COLO829 (cell line): ENCODE measurements around the gene LSM12.
"Not testable (repeated sequence)": the region's sequence is repeated elsewhere in the genome, so short reads cannot be mapped to it uniquely, and the experiment has no call there.

Experiments
- DNase-seq: peaks from one replicate; pipeline ENCODE4 v3.0.0; 2012; ENCODE audit warnings: low spot score

Gene LSM12

GRCh38 chr17:44007346-44008204 is 58.9 kb downstream of the LSM12 start:
- no peak for DNase-seq

GRCh38 chr17:44006598-44007345 is 59.7 kb downstream of the LSM12 start:
- DNase-seq: peak; percentile 95

GRCh38 chr17:44006272-44006597 is 60.2 kb downstream of the LSM12 start:
- DNase-seq: no peak

GRCh38 chr17:44005527-44006271 is 60.8 kb downstream of the LSM12 start:
- no peak for DNase-seq

- no peak for DNase-seq
Measured at GRCh38 chr17:44004761-44005526, 61.5 kb downstream of the LSM12 start.

- no peak for DNase-seq
Measured at GRCh38 chr17:44004077-44004760, 62.3 kb downstream of the LSM12 start, which contains the start of gene NAGS. Gene NAGS (plus strand): TSS chr17:44004622. CDS start chr17:44004664, 42 bp downstream.

GRCh38 chr17:44002141-44002848 is 64.2 kb downstream of the LSM12 start:
- DNase-seq: no peak

- no peak for DNase-seq
Measured at GRCh38 chr17:44001461-44001920, 65.0 kb downstream of the LSM12 start.

- DNase-seq: no peak
Measured at GRCh38 chr17:44000871-44001460, 65.5 kb downstream of the LSM12 start.

- no peak for DNase-seq
Measured at GRCh38 chr17:44000141-44000860, 66.2 kb downstream of the LSM12 start.

GRCh38 chr17:43999024-43999423 is 67.4 kb downstream of the LSM12 start:
- no peak for DNase-seq

- DNase-seq: no peak
Measured at GRCh38 chr17:43998552-43998951, 67.9 kb downstream of the LSM12 start.

- DNase-seq: not testable (repeated sequence)
Measured at GRCh38 chr17:43997180-43997579, 69.3 kb downstream of the LSM12 start.

- DNase-seq: no peak
Measured at GRCh38 chr17:43995150-43995471, 71.4 kb downstream of the LSM12 start.

GRCh38 chr17:43994272-43995149 is 72.0 kb downstream of the LSM12 start:
- peak; percentile 71 for DNase-seq

- DNase-seq: no peak
Measured at GRCh38 chr17:43992641-43993040, 73.8 kb downstream of the LSM12 start.

- no peak for DNase-seq
Measured at GRCh38 chr17:43988301-43988700, 78.2 kb downstream of the LSM12 start.
